DMS153 (cell line): ENCODE data around the gene MIDN.
A peak's percentile ranks its signal among the peaks of the same experiment; 100 is the strongest.

ENCODE experiments used
- DNase-seq: peaks from one replicate; lab custom pipeline; 2025; lab: John Stamatoyannopoulos, UW

The MIDN gene

GRCh38 chr19:1246265-1247087, 1.9 kb upstream of the MIDN start:
- peak; percentile 15 for DNase-seq

- DNase-seq = no peak
These were observed 640 bp upstream of the MIDN start for GRCh38 chr19:1247748-1248138.

- no peak for DNase-seq
These were observed 459 bp downstream of the MIDN start for GRCh38 chr19:1248786-1249297.

- DNase-seq = peak; percentile 64
These were observed 1.1 kb downstream of the MIDN start for GRCh38 chr19:1249298-1249989.

GRCh38 chr19:1249990-1250436, 1.6 kb downstream of the MIDN start:
- DNase-seq = no peak

GRCh38 chr19:1250437-1251260, 2.3 kb downstream of the MIDN start:
- DNase-seq = no peak

- no peak for DNase-seq
These were observed 3.2 kb downstream of the MIDN start for GRCh38 chr19:1251330-1252220.

GRCh38 chr19:1252221-1252820, 3.9 kb downstream of the MIDN start:
- no peak for DNase-seq

- peak; percentile 67 for DNase-seq
These were observed 4.6 kb downstream of the MIDN start for GRCh38 chr19:1252821-1253513.

GRCh38 chr19:1253514-1254080, 5.2 kb downstream of the MIDN start:
- DNase-seq = no peak

GRCh38 chr19:1254081-1254527, 5.7 kb downstream of the MIDN start:
- no peak for DNase-seq

GRCh38 chr19:1254530-1255185, 6.3 kb downstream of the MIDN start:
- DNase-seq = no peak

GRCh38 chr19:1255186-1256161, 7.1 kb downstream of the MIDN start:
- no peak for DNase-seq

GRCh38 chr19:1256646-1257474, 8.5 kb downstream of the MIDN start:
- no peak for DNase-seq

- DNase-seq = no peak
These were observed 9.2 kb downstream of the MIDN start for GRCh38 chr19:1257475-1258162.

- DNase-seq = no peak
These were observed 9.7 kb downstream of the MIDN start for GRCh38 chr19:1258163-1258492.
